ENCODE results near the gene SCUBE1.

SCUBE1 gene

DNA sequence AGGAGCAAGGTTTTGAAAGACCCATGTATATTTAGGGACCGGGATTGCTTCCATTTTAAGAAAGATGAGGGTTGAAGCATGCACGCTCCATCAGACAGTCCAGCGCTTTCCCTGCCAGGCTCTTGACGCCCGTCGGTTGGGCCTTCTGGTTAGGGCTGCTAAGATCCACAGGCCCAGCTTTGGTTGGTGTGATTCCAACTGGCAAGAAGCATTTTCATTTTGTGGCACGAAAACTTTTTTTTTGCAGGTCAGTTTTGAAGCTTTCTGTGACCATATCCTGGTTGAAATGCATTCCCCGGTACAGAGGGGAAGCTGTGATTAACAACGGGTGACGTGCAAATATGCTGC, 34.4 kb upstream of the SCUBE1 start:
- Histone ChIP-seq H3K14ac (ENCODE audit: low read length) (no peak overlapping the region), H2BK120ac (ENCODE audit: low read depth, low read length) (no peak overlapping the region), H3K4me2 (ENCODE audit: insufficient read depth, low read length, poor library complexity, severe bottlenecking) (no peak overlapping the region), H3K9me3 (replicated peaks in 1 of 2; ENCODE audit: control insufficient read depth in 2 of 2, insufficient read depth in 1 of 2, low read depth in 1 of 2, low read length in 2 of 2) (peaks cover 0 to 3% of the 10 kb centered on the region in 2 donors), H3K27me3 (ENCODE audit: control insufficient read depth in 3 of 3, insufficient read depth in 3 of 3, low read depth in 1 of 3, low read length in 3 of 3) (peaks cover 0 to 11% (median 0%) of the 10 kb centered on the region in 3 experiments), H3K4me1 (ENCODE audit: control insufficient read depth in 2 of 2, insufficient read depth in 1 of 2, low read depth in 1 of 2, low read length in 2 of 2) (no peaks in the 10 kb centered on the region), H2AK5ac (ENCODE audit: low read depth, low read length) (no peak overlapping the region), H2BK12ac (ENCODE audit: low read length) (no peak overlapping the region), H2BK15ac (ENCODE audit: low read length) (no peak overlapping the region), H3K36me3 (replicated peaks in 1 of 2; ENCODE audit: control insufficient read depth in 2 of 2, insufficient read depth in 2 of 2, low read length in 2 of 2) (no peaks in the 10 kb centered on the region), H3K23ac (ENCODE audit: low read depth, low read length, poor library complexity) (no peak overlapping the region), H4K8ac (ENCODE audit: low read depth, low read length) (no peak overlapping the region), H4K91ac (ENCODE audit: low read depth, low read length, poor library complexity) (no peak overlapping the region), H2BK5ac (ENCODE audit: low read length) (no peak overlapping the region), H3K4me3 (ENCODE audit: low read length in 2 of 2) (no peak overlapping the region), H2AFZ (ENCODE audit: low read length) (no peak overlapping the region), H3K9ac (ENCODE audit: low read depth, low read length, poor library complexity) (no peak overlapping the region), H3K4ac (ENCODE audit: low read length) (no peak overlapping the region), H3K18ac (ENCODE audit: low read length) (peak overlapping the region; percentile 24), H3K27ac (replicated peaks; ENCODE audit: low read length) (no peak overlapping the region), H3K79me1 (ENCODE audit: low read depth, low read length) (no peaks in the 10 kb centered on the region)
- no CpG with 5 or more reads among the region's 10 CpGs for WGBS, 2 donors (ENCODE audit: extremely low coverage in 2 of 2, insufficient read length in 2 of 2, insufficient replicate concordance in 1 of 2)
- no peak for DNase-seq (ENCODE audit: low spot score)

DNA sequence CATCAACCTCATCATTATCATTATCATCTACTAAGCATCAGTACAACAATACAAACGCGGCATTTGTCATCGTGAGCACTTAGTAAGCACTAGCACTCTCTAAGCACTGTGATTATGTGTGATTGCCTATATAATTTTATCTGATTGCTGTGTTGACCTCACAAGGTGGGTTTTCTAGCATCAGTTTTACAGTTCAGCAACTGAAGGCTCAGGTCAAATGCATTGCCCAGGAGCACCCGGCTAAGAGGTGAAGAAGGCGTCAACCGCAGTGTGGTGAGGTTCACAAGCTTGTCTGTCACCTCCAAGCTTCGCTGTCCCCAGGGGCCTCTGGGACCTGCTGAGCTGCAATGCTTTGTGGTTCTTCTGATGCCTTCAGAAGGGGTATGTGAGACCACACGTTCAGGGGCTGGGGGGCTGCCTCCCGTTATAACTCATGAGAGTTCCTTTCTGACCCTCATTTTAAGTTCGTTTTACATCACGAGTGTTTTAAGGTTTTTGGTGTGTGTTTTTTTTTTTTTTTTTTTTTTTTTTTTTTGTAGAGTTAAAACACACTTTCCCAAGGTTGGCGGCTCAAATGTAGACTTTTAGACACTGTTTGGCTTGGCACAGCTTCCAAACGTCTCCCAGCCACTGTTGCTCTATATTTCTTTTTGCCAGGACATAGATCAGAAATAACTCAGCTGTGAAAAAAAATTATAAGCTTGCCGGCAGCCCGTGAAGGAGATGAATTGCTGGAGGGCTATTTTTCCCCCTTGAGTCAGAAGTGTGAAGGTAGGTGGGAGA, 33.8 kb upstream of the SCUBE1 start:
- WGBS, 2 donors (ENCODE audit: extremely low coverage in 2 of 2, insufficient read length in 2 of 2, insufficient replicate concordance in 1 of 2), result 100% methylated on average over 2 of the region's 15 CpGs; no CpG with 5 or more reads in 1 of the 2 donors
- DNase-seq (ENCODE audit: low spot score), result no peak
- no peak overlapping the region for H2BK5ac ChIP-seq (ENCODE audit: low read length)
- H3K27me3 ChIP-seq (ENCODE audit: control insufficient read depth in 3 of 3, insufficient read depth in 3 of 3, low read depth in 1 of 3, low read length in 3 of 3), result peaks cover 0 to 11% (median 0%) of the 10 kb centered on the region in 3 experiments
- H4K91ac ChIP-seq (ENCODE audit: low read depth, low read length, poor library complexity), result no peak overlapping the region
- H3K4me1 ChIP-seq (ENCODE audit: control insufficient read depth in 2 of 2, insufficient read depth in 1 of 2, low read depth in 1 of 2, low read length in 2 of 2), result no peaks in the 10 kb centered on the region
- no peaks in the 10 kb centered on the region for H3K36me3 ChIP-seq (replicated peaks in 1 of 2; ENCODE audit: control insufficient read depth in 2 of 2, insufficient read depth in 2 of 2, low read length in 2 of 2)
- no peak overlapping the region for H3K4me3 ChIP-seq (ENCODE audit: low read length in 2 of 2)
- H3K4me2 ChIP-seq (ENCODE audit: insufficient read depth, low read length, poor library complexity, severe bottlenecking), result no peak overlapping the region
- no peak overlapping the region for H2AK5ac ChIP-seq (ENCODE audit: low read depth, low read length)
- no peak overlapping the region for H2AFZ ChIP-seq (ENCODE audit: low read length)
- H3K9ac ChIP-seq (ENCODE audit: low read depth, low read length, poor library complexity), result no peak overlapping the region
- no peak overlapping the region for H3K14ac ChIP-seq (ENCODE audit: low read length)
- H2BK15ac ChIP-seq (ENCODE audit: low read length), result no peak overlapping the region
- H3K4ac ChIP-seq (ENCODE audit: low read length), result no peak overlapping the region
- no peak overlapping the region for H4K8ac ChIP-seq (ENCODE audit: low read depth, low read length)
- H2BK12ac ChIP-seq (ENCODE audit: low read length), result no peak overlapping the region
- H3K18ac ChIP-seq (ENCODE audit: low read length), result peak overlapping the region; percentile 2
- peaks cover 0 to 3% of the 10 kb centered on the region in 2 donors for H3K9me3 ChIP-seq (replicated peaks in 1 of 2; ENCODE audit: control insufficient read depth in 2 of 2, insufficient read depth in 1 of 2, low read depth in 1 of 2, low read length in 2 of 2)
- no peak overlapping the region for H3K23ac ChIP-seq (ENCODE audit: low read depth, low read length, poor library complexity)
- no peaks in the 10 kb centered on the region for H3K79me1 ChIP-seq (ENCODE audit: low read depth, low read length)
- no peak overlapping the region for H2BK120ac ChIP-seq (ENCODE audit: low read depth, low read length)
- no peak overlapping the region for H3K27ac ChIP-seq (replicated peaks; ENCODE audit: low read length)

DNA sequence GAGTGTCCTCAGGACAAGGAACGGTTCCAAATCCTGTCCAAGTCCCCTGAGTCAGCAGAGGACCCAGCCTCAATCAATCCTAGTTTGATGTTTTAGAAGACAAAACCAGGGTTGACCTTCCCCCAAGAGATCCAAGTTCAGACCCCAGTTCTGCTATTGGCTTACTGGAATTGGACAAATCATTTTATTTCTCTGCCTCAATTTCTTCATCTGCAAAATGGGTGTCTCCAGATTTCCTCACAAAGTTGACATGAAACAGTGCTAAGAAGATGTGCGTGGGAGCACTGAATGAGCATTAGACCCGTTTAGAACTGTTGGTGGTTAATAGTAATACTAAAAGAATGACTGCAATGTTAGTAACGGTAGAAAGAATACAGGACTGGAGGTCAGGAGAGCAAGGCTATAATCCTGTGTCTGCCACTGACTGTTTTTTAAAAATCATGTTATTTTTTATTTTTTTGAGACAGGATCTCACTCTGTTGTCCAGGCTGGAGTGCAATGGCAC, 32.8 kb upstream of the SCUBE1 start:
- no peak overlapping the region for H4K91ac ChIP-seq (ENCODE audit: low read depth, low read length, poor library complexity)
- peaks cover 0 to 3% of the 10 kb centered on the region in 2 donors for H3K4me1 ChIP-seq (ENCODE audit: control insufficient read depth in 2 of 2, insufficient read depth in 1 of 2, low read depth in 1 of 2, low read length in 2 of 2)
- H2AFZ ChIP-seq (ENCODE audit: low read length), result no peak overlapping the region
- H3K9me3 ChIP-seq (replicated peaks in 1 of 2; ENCODE audit: control insufficient read depth in 2 of 2, insufficient read depth in 1 of 2, low read depth in 1 of 2, low read length in 2 of 2), result peaks cover 0 to 3% of the 10 kb centered on the region in 2 donors
- no peak overlapping the region for H3K4ac ChIP-seq (ENCODE audit: low read length)
- H3K4me2 ChIP-seq (ENCODE audit: insufficient read depth, low read length, poor library complexity, severe bottlenecking), result no peak overlapping the region
- H3K9ac ChIP-seq (ENCODE audit: low read depth, low read length, poor library complexity), result no peak overlapping the region
- H2AK5ac ChIP-seq (ENCODE audit: low read depth, low read length), result no peak overlapping the region
- no peak overlapping the region for H3K23ac ChIP-seq (ENCODE audit: low read depth, low read length, poor library complexity)
- no peak for DNase-seq (ENCODE audit: low spot score)
- no peak overlapping the region for H3K14ac ChIP-seq (ENCODE audit: low read length)
- H3K36me3 ChIP-seq (replicated peaks in 1 of 2; ENCODE audit: control insufficient read depth in 2 of 2, insufficient read depth in 2 of 2, low read length in 2 of 2), result no peaks in the 10 kb centered on the region
- H3K4me3 ChIP-seq (ENCODE audit: low read length in 2 of 2), result no peak overlapping the region
- H2BK5ac ChIP-seq (ENCODE audit: low read length), result no peak overlapping the region
- H3K18ac ChIP-seq (ENCODE audit: low read length), result no peak overlapping the region
- no peaks in the 10 kb centered on the region for H3K79me1 ChIP-seq (ENCODE audit: low read depth, low read length)
- H3K27ac ChIP-seq (replicated peaks; ENCODE audit: low read length), result no peak overlapping the region
- H2BK120ac ChIP-seq (ENCODE audit: low read depth, low read length), result no peak overlapping the region
- H3K27me3 ChIP-seq (ENCODE audit: control insufficient read depth in 3 of 3, insufficient read depth in 3 of 3, low read depth in 1 of 3, low read length in 3 of 3), result peaks cover 0 to 5% (median 0%) of the 10 kb centered on the region in 3 experiments
- WGBS, 2 donors (ENCODE audit: extremely low coverage in 2 of 2, insufficient read length in 2 of 2, insufficient replicate concordance in 1 of 2), result no CpG with 5 or more reads among the region's 4 CpGs
- no peak overlapping the region for H2BK12ac ChIP-seq (ENCODE audit: low read length)
- no peak overlapping the region for H4K8ac ChIP-seq (ENCODE audit: low read depth, low read length)
- H2BK15ac ChIP-seq (ENCODE audit: low read length), result no peak overlapping the region

DNA sequence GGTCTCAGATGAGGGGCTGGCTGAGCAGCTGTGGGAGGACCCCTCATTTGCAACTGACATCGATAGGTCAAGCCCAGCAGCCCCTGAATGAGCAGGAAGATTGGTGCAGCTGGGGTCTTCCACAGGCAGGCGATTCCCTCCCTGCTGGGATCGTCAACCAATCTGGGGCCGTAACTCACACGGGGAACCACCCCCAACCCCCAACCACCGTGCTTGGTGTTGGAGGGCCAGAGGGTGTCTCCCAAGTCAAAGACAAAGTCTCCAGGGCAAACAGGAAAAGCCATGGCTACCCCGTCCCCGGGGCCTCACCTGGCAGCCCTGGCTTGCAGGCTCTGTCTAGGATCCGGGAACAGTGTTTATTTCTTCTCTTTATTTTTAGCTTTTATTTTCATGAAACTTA, 26.9 kb upstream of the SCUBE1 start:
- Histone ChIP-seq H3K79me1 (ENCODE audit: low read depth, low read length) (no peaks in the 10 kb centered on the region), H2BK15ac (ENCODE audit: low read length) (no peak overlapping the region), H3K14ac (ENCODE audit: low read length) (no peak overlapping the region), H2BK120ac (ENCODE audit: low read depth, low read length) (no peak overlapping the region), H3K27ac (replicated peaks; ENCODE audit: low read length) (no peak overlapping the region), H3K4me1 (ENCODE audit: control insufficient read depth in 2 of 2, insufficient read depth in 1 of 2, low read depth in 1 of 2, low read length in 2 of 2) (peaks cover 0 to 13% of the 10 kb centered on the region in 2 donors), H3K4me2 (ENCODE audit: insufficient read depth, low read length, poor library complexity, severe bottlenecking) (no peak overlapping the region), H2BK12ac (ENCODE audit: low read length) (peak overlapping the region; percentile 59), H4K91ac (ENCODE audit: low read depth, low read length, poor library complexity) (no peak overlapping the region), H3K23ac (ENCODE audit: low read depth, low read length, poor library complexity) (no peak overlapping the region), H4K8ac (ENCODE audit: low read depth, low read length) (peak overlapping the region; percentile 70), H2AFZ (ENCODE audit: low read length) (peak overlapping the region; percentile 22), H3K36me3 (replicated peaks in 1 of 2; ENCODE audit: control insufficient read depth in 2 of 2, insufficient read depth in 2 of 2, low read length in 2 of 2) (no peaks in the 10 kb centered on the region), H2AK5ac (ENCODE audit: low read depth, low read length) (no peak overlapping the region), H3K4ac (ENCODE audit: low read length) (no peak overlapping the region), H3K9ac (ENCODE audit: low read depth, low read length, poor library complexity) (peak overlapping the region; percentile 39), H3K9me3 (replicated peaks in 1 of 2; ENCODE audit: control insufficient read depth in 2 of 2, insufficient read depth in 1 of 2, low read depth in 1 of 2, low read length in 2 of 2) (peaks cover 0 to 3% of the 10 kb centered on the region in 2 donors), H3K18ac (ENCODE audit: low read length) (peak overlapping the region; percentile 31), H3K4me3 (ENCODE audit: low read length in 2 of 2) (no peak overlapping the region), H3K27me3 (ENCODE audit: control insufficient read depth in 3 of 3, insufficient read depth in 3 of 3, low read depth in 1 of 3, low read length in 3 of 3) (peaks cover 0 to 3% (median 0%) of the 10 kb centered on the region in 3 experiments), H2BK5ac (ENCODE audit: low read length) (no peak overlapping the region)
- WGBS, 2 donors (ENCODE audit: extremely low coverage in 2 of 2, insufficient read length in 2 of 2, insufficient replicate concordance in 1 of 2), result no CpG with 5 or more reads among the region's 9 CpGs
- DNase-seq (ENCODE audit: low spot score), result no peak

Data from neuronal stem cell (in vitro differentiated cells).